ENCODE measurements around the gene PRODH.
"Not testable (repeated sequence)": the region's sequence is repeated elsewhere in the genome, so short reads cannot be mapped to it uniquely, and the experiment has no call there.

PRODH gene

GRCh38 chr22:18954303-18954989 is 18.4 kb upstream of the PRODH start:
- not testable (repeated sequence) for DNase-seq (ENCODE audit: low read depth)

GRCh38 chr22:18953128-18953527 is 17.0 kb upstream of the PRODH start:
- not testable (repeated sequence) for DNase-seq (ENCODE audit: low read depth)

- DNase-seq (ENCODE audit: low read depth): no peak
These were observed 15.9 kb upstream of the PRODH start for GRCh38 chr22:18952022-18952421.

GRCh38 chr22:18950141-18950540 is 14.0 kb upstream of the PRODH start:
- no peak for DNase-seq (ENCODE audit: low read depth)

GRCh38 chr22:18947905-18948304 is 11.8 kb upstream of the PRODH start:
- no peak for DNase-seq (ENCODE audit: low read depth)

- not testable (repeated sequence) for DNase-seq (ENCODE audit: low read depth)
These were observed 11.0 kb upstream of the PRODH start for GRCh38 chr22:18947105-18947504.

DNA sequence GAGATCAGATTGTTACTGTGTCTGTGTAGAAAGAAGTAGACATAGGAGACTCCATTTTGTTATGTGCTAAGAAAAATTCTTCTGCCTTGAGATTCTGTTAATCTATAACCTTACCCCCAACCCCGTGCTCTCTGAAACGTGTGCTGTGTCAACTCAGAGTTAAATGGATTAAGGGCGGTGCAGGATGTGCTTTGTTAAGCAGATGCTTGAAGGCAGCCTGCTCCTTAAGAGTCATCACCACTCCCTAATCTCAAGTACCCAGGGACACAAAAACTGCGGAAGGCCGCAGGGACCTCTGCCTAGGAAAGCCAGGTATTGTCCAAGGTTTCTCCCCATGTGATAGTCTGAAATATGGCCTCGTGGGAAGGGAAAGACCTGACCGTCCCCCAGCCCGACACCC is 2.6 kb upstream of the PRODH start:
- DNase-seq (ENCODE audit: low read depth): not testable (repeated sequence)

GRCh38 chr22:18934688-18935087 is 1.4 kb downstream of the PRODH start:
- DNase-seq (ENCODE audit: low read depth): not testable (repeated sequence)

DNA sequence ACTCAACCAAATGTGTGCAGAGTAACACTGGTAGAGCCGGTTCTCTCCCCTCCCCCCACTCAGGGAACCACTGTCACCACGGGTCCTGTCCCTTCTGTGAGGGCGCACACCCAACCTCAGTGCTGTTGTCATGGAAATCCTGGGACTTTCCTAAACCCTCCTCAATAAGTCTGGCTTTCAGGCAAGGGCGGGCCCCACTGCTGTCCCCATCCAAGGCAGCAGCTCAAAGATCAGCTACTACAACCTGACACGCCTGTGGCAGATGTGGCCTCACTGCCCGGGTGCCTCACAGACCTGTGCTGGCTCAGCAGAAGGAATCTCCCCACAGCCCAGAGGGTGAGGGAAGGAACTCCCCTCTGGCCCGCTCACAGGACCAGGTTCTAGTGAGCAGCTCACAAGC is 2.2 kb downstream of the PRODH start:
- DNase-seq (ENCODE audit: low read depth): no peak

- DNase-seq (ENCODE audit: low read depth): no peak
These were observed 4.0 kb downstream of the PRODH start for GRCh38 chr22:18931905-18932652.

DNA sequence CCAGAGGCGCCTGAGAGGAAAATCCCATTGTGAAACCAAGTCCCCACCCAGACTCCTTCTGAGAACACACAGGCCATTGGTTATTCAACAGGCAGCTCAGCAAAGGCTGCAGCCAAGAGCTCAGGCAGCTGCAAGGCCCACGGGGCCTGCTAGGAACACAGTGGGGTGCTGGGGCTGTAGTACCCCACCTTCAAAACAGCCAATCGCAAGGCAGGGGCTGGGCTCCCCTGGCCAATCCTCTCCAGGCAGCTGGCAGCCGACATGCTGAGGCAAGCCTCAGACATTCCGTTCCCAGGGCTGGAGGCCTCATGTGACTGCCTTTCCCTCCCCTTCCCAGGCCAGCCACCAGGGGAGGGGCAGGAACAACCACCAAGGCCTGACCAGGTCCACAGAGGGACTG is 6.6 kb downstream of the PRODH start:
- DNase-seq (ENCODE audit: low read depth): no peak

GRCh38 chr22:18927573-18927972 is 8.5 kb downstream of the PRODH start:
- no peak for DNase-seq (ENCODE audit: low read depth)

DNA sequence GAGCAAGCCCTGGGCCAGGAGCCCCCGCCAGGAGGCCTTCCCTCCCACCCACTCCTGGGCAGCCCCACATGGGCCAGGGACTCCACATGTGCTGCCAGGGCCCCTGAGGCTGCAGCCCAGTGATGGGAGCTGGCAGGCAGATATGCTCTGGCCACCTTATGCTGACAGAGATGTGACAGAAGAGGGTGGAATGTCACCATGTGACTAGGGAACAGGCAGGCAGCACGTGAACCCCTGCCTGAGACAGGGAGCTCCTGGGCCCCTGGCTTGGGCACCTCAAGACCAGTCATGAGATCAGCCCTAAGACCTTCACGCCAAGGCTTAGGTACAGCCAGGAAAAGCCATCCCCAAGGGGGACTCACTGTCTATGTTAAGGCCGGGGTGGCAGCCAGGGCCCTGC is 9.1 kb downstream of the PRODH start:
- no peak for DNase-seq (ENCODE audit: low read depth)

GRCh38 chr22:18925368-18926064 is 10.6 kb downstream of the PRODH start:
- no peak for DNase-seq (ENCODE audit: low read depth)

GRCh38 chr22:18920257-18920902 is 15.7 kb downstream of the PRODH start:
- DNase-seq (ENCODE audit: low read depth): not testable (repeated sequence)

DNA sequence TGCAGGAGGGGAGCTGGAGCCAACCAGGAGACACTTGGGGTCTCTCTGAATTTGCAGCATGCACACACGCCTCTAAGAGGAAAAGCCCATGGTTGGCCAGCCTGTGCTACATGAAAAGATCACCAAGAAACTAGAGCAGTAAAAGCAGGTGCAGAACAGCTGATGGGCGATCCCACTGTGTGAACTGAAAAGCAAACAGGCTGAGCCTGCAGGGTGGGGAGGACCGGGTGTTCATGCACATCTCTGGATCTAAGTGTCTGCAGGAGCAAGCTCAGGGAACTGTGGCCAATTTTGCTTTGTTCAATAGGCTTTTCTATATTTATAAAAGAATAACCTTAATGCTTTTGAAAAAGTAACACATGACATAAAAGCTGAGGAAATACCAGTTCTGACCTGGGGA is 18.3 kb downstream of the PRODH start:
- DNase-seq (ENCODE audit: low read depth): not testable (repeated sequence)

DNA sequence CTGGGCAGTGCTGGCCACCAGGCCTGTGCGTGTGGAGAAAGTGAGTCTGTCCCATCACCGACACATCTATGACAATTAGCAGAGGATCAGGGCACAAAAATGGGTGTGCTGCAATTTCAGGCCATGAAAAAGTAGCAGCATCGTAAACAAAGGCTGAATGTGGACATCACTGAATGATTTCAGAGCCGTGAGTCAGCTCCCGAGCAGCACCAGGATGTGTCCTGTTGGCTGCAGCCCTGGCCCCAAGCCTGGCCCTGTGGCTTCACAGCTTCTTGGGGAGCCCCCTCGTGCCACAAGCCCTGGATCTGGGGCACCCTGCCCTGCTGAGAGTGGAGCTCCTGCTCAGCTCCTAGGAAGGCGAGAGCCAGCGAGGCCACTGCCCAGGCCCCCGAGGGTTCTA is 20.5 kb downstream of the PRODH start:
- DNase-seq (ENCODE audit: low read depth): not testable (repeated sequence)

GRCh38 chr22:18914558-18914957 is 21.5 kb downstream of the PRODH start:
- not testable (repeated sequence) for DNase-seq (ENCODE audit: low read depth)

DNA sequence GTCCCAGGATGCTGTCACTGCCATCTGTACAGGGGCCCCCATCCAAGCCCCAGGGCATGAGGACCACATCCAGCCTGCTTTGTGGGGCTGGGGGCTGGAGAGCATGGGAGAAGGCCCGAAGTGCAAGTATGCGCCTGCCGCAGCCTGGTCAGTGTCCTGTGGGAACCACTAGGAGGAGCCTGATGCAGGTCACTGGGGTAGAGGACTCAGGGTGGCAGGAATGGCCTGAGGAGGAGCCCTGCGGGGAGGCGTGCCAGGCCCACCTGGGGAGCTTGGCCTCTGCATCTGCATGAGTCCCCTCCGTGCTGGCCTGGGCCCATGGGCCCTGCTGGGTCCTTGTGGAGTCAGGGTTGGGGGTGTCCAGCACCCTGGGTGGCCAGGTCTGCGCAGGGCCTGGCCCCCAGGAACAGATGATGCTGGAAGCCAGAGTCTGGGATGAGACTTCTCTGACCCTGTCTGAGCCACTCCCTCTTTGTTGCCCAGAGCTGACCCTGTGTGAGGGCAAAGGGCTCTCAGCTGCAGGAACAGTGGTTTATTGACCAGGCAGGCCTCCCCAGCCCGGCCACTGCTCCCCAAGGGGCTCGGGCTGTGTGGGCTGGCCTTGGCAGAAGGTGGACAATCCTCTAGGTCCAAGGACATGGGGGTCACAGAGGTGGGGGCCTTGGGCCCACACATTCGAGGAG is 23.7 kb downstream of the PRODH start:
- not testable (repeated sequence) for DNase-seq (ENCODE audit: low read depth)

DNA sequence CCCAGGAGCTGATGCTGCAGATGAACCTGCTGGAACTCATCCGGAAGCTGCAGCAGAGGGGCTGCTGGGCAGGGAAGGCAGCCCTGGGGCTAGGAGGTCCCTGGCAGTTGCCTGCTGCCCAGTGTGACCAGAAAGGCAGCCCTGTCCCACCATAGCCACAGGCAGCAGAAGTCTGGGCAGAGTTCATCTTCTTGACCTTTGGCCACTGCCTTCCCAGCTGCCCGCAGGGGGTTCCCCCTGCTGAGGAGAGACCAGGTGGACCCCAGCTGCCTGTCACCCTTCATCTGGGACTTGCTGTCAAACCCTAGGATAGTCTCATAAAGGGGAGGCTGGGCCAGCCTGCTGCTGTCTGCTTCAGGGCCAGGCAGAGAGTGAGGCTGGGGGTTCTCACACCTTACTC is 24.6 kb downstream of the PRODH start:
- not testable (repeated sequence) for DNase-seq (ENCODE audit: low read depth)

- no peak for DNase-seq (ENCODE audit: low read depth)
These were observed 26.5 kb downstream of the PRODH start for GRCh38 chr22:18909556-18909955.

GRCh38 chr22:18906896-18907295 is 29.2 kb downstream of the PRODH start:
- no peak for DNase-seq (ENCODE audit: low read depth)

Data from GM04503 (cell line).